Measurements from ENCODE around the gene ZNF653. TPM values are rescaled to one million over a fixed set of nuclear protein-coding genes. Genes with fewer than 3 reads are reported as not detected.

The ZNF653 gene
- total RNA-seq, 1 donor, result 5.9 TPM

DNA sequence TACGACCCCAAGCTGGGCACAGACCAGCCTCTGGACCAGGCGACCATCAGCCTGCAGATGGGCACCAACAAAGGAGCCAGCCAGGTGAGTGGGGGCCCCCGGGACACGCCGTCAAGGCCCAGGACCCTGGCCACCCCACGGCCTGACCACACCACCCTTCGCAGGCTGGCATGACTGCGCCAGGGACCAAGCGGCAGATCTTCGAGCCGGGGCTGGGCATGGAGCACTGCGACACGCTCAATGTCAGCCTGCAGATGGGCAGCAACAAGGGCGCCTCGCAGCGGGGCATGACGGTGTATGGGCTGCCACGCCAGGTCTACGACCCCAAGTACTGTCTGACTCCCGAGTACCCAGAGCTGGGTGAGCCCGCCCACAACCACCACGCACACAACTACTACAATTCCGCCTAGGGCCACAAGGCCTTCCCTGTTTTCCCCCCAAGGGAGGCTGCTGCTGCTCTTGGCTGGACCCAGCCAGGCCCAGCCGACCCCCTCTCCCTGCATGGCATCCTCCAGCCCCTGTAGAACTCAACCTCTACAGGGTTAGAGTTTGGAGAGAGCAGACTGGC is 43.8 kb upstream of the ZNF653 start:
- DNase-seq (ENCODE audit: low read depth), result no peak
- H3K4me3 ChIP-seq (ENCODE audit: low read depth, low read length), result no peak overlapping the region
- no peak for TF ChIP-seq CTCF (IDR thresholded peaks at IDR 0.05; ENCODE audit: insufficient read depth, low read length)

GRCh38 chr19:11547929-11548700 is 42.5 kb upstream of the ZNF653 start:
- TF ChIP-seq CTCF (IDR thresholded peaks at IDR 0.05; ENCODE audit: insufficient read depth, low read length), result no peak
- no peak for DNase-seq (ENCODE audit: low read depth)
- no peak overlapping the region for H3K4me3 ChIP-seq (ENCODE audit: low read depth, low read length)

DNA sequence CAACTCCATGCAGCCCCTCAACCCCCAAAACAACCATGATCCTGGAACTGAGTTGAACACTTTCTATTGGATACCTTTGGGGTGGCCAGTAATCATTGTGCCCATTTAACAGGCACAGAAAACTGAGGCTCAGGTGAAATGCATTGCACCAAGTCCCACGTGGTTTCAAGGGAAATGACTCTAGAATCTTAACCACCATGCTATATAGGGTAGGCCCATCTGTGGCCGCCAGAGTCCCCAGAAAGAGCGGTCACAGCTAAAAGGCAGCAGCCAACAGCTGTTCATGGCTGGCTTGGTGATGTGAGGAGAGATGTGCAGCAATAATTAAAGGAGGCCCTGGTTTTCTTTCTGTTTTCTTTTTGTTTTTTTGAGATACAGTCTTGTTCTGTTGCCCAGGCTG is 35.6 kb upstream of the ZNF653 start:
- no peak for TF ChIP-seq CTCF (IDR thresholded peaks at IDR 0.05; ENCODE audit: insufficient read depth, low read length)
- no peak for DNase-seq (ENCODE audit: low read depth)
- no peak overlapping the region for H3K4me3 ChIP-seq (ENCODE audit: low read depth, low read length)

DNA sequence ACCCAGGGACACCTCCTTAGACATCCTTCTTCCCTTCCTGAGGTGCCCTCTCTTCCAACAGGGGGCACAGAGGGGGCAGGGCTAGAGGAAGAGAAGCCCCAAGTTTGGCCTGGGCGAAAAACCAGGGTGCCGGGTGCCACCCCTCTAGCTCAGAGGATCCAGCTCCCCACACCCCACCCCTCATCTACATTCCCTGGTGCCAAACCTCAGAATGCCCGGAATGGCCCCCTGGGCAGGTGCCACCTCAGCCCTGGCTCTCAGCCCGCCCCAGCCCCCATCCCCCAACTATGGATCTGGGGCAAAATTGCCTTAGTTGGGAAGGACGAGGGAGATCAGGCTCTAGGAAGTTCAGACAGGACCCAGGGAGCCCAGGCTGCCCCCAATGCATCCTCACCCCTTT is 35.0 kb upstream of the ZNF653 start:
- DNase-seq (ENCODE audit: low read depth), result no peak
- TF ChIP-seq CTCF (IDR thresholded peaks at IDR 0.05; ENCODE audit: insufficient read depth, low read length), result no peak
- no peak overlapping the region for H3K4me3 ChIP-seq (ENCODE audit: low read depth, low read length)

GRCh38 chr19:11539495-11540365 is 34.1 kb upstream of the ZNF653 start:
- H3K4me3 ChIP-seq (ENCODE audit: low read depth, low read length), result no peak overlapping the region
- TF ChIP-seq CTCF (IDR thresholded peaks at IDR 0.05; ENCODE audit: insufficient read depth, low read length), result no peak
- DNase-seq (ENCODE audit: low read depth), result no peak

DNA sequence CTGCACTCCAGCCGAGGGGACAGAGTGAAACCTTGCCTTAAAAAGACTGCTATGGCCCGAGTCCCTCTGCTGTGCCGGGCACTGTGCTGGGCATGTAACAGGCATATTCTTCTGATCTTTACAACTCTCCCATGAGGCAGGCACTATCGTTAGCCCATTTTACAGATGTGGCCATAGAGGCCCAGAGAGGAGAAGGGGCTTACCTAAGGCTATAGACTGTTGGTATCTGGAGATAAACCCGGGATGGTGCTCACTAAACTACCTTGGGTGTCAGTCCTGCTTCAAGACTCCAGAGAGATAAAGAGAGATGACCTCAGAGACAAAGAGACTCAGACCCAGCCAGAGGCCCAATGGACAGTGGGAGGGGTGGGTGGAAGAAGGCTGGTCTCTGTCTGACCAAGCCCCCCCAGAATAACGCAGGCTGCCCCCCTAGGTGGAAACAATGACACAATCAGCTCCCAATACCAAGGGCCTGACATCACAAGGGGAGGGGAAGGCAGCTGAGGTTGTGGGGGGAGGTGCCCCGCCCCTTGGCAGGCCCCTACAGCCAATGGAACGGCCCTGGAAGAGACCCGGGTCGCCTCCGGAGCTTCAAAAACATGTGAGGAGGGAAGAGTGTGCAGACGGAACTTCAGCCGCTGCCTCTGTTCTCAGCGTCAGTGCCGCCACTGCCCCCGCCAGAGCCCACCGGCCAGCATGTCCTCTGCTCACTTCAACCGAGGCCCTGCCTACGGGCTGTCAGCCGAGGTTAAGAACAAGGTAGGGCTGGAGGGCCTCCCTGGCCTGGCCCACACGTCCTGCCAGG is 32.8 kb upstream of the ZNF653 start, which contains the start of gene CNN1:
Gene CNN1 (plus strand): TSS at position 620 of the 805 bp plus-strand sequence. CDS start 77 bp downstream, at position 697.
- peak; percentile 45 for DNase-seq (ENCODE audit: low read depth)
- no peak within 1 kb of the TSS for H3K4me3 ChIP-seq (ENCODE audit: low read depth, low read length)
- no peak for TF ChIP-seq CTCF (IDR thresholded peaks at IDR 0.05; ENCODE audit: insufficient read depth, low read length)
